ENCODE data around the gene SPATA46. TPM values are rescaled to one million over a fixed set of nuclear protein-coding genes. Genes with fewer than 3 reads are reported as not detected.
A peak's percentile ranks its signal among the peaks of the same experiment; 100 is the strongest.
"Not testable (repeated sequence)": the region's sequence is repeated elsewhere in the genome, so short reads cannot be mapped to it uniquely, and the experiment has no call there.

Gene SPATA46
- total RNA-seq, 1 experiment from 2014 or later: not detected

DNA sequence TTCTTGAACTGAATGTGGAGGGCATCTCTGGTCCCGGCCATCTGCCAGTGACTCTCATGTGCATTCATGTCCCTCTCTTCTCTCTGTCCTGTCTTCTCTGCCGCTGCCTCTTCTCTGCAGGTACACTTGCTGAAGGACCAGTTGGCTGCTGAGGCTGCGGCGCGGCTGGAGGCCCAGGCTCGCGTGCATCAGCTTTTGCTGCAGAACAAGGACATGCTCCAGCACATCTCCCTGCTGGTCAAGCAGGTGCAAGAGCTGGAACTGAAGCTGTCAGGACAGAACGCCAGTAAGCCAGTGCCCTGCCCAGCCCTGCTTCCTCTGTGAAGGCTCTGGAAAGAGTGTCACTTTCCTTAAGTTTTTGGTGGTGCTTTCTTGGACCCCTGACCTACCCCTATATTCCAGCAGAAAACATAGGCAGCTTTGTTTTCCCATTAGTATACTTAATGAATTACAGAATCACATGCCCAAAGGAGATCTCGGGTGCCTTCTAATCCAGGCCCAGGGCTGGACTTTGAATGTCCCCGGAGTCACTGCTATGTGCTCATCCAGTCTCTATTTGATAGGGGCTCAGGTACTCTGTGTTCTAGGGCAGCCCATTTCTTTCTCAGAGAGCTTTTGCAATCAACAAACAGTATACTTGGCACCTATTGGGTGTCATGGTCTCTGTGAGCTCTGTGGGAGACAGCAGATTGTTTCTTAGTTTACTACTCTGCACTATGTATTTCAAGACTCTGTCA lies 11.2 kb downstream of the SPATA46 start:
- no peaks in the 10 kb centered on the region for H3K36me3 ChIP-seq
- no peaks in the 10 kb centered on the region for H3K9me3 ChIP-seq (replicated peaks)
- peaks cover 12% of the 10 kb centered on the region for H3K4me1 ChIP-seq (replicated peaks)
- no peaks in the 10 kb centered on the region; the same call in 1 of the 2 replicates for H3K27me3 ChIP-seq (replicated peaks)
- DNase-seq (ENCODE audit: low read depth in 1 of 2, low spot score in 2 of 2): no peak
- H3K27ac ChIP-seq: no peak overlapping the region
- H3K4me3 ChIP-seq: no peak overlapping the region

DNA sequence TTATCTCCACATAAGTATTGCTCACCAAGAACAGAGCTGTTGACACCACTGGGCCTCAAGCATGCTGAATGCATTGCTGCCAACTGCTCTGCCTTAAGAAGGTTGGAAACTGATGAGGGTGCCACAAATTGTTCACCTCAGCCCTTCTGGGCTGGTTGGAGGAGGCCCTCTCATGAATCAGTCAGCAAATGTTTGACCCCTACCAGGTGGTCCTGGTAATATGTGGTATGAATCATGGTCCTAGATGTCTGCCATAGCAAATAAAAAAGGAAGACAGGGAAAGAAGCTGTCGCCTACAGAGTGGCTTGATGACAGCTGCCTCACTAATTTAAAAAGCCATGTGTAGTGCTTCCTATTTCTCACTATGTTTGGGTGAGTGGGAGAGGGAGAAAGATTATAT lies 12.2 kb downstream of the SPATA46 start:
- no peaks in the 10 kb centered on the region for H3K9me3 ChIP-seq (replicated peaks)

DNA sequence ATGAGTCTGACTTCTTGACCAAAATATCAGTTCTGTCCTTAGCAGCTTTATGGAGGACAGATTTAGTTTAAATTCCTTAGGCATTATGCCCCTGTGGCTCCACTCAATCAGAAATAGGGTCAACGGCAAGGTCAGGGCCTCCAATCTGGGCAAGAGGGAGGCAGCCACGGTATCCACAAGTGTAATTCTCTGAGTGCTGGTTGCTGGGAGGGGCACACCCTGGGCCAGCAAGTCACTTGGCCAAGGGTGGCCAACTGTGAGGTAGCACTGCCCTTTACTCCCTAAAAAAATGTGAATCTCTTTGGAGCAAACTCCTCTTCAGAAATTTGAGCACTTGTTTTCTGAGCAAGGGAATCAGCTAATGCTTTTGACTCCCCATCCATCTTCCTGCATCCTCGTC lies 12.8 kb downstream of the SPATA46 start:
- DNase-seq (ENCODE audit: low read depth in 1 of 2, low spot score in 2 of 2): no peak
- H3K9me3 ChIP-seq (replicated peaks): no peaks in the 10 kb centered on the region
- no peaks in the 10 kb centered on the region; the same call in 1 of the 2 replicates for H3K27me3 ChIP-seq (replicated peaks)
- H3K4me1 ChIP-seq (replicated peaks): peaks cover 12% of the 10 kb centered on the region
- no peak overlapping the region for H3K4me3 ChIP-seq
- no peaks in the 10 kb centered on the region for H3K36me3 ChIP-seq
- no peak overlapping the region for H3K27ac ChIP-seq

More for the DNA sequence above, 12.2 kb downstream of the SPATA46 start:
- Histone ChIP-seq H3K27ac (no peak overlapping the region), H3K4me1 (replicated peaks) (peaks cover 12% of the 10 kb centered on the region), H3K36me3 (no peaks in the 10 kb centered on the region), H3K27me3 (replicated peaks) (no peaks in the 10 kb centered on the region; the same call in 1 of the 2 replicates), H3K4me3 (no peak overlapping the region)
- peak in 1 of 2 experiments; percentile 25 for DNase-seq (ENCODE audit: low read depth in 1 of 2, low spot score in 2 of 2)

DNA sequence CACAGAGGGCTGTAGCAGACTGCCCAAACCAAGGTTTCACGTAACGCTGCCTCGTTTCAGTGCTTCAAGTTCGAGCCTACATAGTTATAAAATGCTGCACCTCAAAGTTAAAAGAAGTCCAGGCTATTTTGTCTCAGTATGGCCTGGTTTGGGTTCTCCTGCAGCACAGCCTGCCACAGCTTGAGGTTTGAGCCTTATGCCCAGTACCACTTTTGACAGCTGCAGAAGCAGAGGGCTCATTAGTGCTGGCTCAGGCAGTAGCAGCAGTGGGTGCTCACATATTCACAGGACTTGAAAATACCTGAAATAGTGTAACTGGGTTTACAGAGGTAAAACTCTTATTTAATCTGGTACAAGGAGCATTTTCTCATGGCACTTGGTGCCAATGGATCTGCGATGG lies 15.3 kb downstream of the SPATA46 start:
- no peaks in the 10 kb centered on the region for H3K9me3 ChIP-seq (replicated peaks)
- no peaks in the 10 kb centered on the region for H3K27me3 ChIP-seq (replicated peaks)
- H3K36me3 ChIP-seq: no peaks in the 10 kb centered on the region
- H3K4me3 ChIP-seq: no peak overlapping the region
- no peak overlapping the region for H3K27ac ChIP-seq
- peaks cover 12% of the 10 kb centered on the region for H3K4me1 ChIP-seq (replicated peaks)
- DNase-seq (ENCODE audit: low read depth in 1 of 2, low spot score in 2 of 2): no peak

DNA sequence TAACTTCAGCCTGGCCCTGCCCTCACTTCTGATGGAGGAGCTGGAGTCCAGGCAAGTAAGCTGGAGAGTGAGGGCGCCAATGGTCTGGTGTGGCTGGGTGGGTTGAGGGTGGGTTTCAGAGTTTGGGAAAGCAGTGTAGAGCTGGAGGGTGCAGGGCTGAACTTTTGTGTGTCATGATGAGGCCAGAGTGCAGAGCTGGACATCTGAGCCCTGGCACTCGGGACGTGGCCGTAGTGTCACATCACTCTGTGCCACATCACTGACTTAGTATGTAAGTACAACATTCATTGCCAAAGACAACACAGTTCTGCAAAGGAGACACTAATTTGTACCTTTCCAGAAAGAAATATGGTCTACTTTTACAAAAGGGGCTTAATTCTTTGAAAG lies 15.8 kb downstream of the SPATA46 start:
- no peak overlapping the region for H3K27ac ChIP-seq
- peaks cover 12% of the 10 kb centered on the region for H3K4me1 ChIP-seq (replicated peaks)
- no peaks in the 10 kb centered on the region for H3K9me3 ChIP-seq (replicated peaks)
- no peaks in the 10 kb centered on the region for H3K36me3 ChIP-seq
- H3K27me3 ChIP-seq (replicated peaks): no peaks in the 10 kb centered on the region
- H3K4me3 ChIP-seq: no peak overlapping the region
- no peak for DNase-seq (ENCODE audit: low read depth in 1 of 2, low spot score in 2 of 2)

DNA sequence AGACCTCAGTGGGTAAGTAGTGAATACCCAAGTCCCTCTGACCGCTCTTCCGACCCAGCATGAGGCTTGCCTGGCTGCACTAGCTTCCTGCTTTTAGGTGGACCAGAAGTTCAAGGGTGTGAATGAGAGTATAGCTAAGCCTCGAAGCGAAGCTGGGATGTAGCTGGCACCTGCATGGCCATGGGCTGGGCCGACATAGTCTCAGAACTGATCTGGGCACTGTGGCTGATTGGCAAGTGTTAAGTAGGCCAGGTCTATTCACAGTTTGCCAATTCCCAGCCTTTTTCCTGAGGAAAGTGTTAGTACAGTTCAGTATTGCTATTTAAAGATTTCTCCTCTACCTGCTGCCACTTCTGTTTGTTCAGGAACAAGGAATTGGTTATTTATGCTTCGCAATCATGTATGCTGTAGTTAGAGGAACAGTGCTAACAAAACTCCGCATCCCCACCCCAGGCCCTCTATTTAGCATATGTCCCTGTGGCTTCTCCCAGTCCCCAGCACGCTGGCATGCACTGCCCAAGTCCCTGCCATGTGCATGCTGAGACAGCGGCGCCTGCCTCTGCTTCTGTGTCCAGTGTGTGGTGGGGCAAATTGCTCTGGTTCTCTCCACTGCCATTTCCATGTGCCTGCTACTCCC lies 16.3 kb downstream of the SPATA46 start:
- no peak overlapping the region for H3K27ac ChIP-seq
- no peak overlapping the region for H3K4me3 ChIP-seq
- peaks cover 12% of the 10 kb centered on the region for H3K4me1 ChIP-seq (replicated peaks)
- no peak for DNase-seq (ENCODE audit: low read depth in 1 of 2, low spot score in 2 of 2)
- no peaks in the 10 kb centered on the region for H3K9me3 ChIP-seq (replicated peaks)
- no peaks in the 10 kb centered on the region for H3K36me3 ChIP-seq
- no peaks in the 10 kb centered on the region for H3K27me3 ChIP-seq (replicated peaks)

DNA sequence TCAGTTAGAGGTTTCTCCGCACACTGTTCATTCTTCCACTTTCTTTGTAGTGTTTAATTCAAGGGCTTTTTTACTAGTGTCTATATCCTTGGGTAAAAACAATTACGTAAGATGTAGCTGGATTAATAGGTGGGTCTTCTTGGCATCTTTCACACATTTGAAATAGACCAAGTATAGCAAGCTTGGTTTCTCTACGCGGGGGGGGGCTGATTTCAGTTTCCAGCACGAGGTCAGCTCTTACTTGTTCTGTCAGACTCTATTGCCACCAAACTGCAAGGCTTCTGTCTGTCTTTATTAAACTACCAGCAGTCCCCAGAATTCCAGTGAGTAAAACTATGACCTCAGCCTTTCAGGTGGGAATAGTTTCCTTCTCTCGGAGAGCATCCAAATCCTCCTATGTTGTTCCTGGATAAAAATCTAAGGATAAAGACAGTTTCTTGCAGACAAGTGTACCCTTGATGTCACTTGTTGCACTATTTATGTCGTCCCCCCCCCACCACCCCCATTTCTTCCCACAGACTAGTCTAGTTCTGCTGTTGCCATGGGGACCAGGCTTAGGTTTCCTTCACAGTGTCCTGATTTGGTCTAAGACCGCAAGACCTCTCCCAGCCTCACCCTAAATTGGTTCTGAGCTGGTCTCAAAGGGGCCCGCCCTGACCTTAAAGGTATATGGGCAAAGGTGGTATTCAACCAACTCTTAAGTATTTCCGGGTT lies 17.0 kb downstream of the SPATA46 start:
- no peaks in the 10 kb centered on the region for H3K27me3 ChIP-seq (replicated peaks)
- no peak for DNase-seq (ENCODE audit: low read depth in 1 of 2, low spot score in 2 of 2)
- no peak overlapping the region for H3K27ac ChIP-seq
- H3K36me3 ChIP-seq: no peaks in the 10 kb centered on the region
- no peak overlapping the region for H3K4me3 ChIP-seq
- H3K4me1 ChIP-seq (replicated peaks): peaks cover 6% of the 10 kb centered on the region
- H3K9me3 ChIP-seq (replicated peaks): no peaks in the 10 kb centered on the region

DNA sequence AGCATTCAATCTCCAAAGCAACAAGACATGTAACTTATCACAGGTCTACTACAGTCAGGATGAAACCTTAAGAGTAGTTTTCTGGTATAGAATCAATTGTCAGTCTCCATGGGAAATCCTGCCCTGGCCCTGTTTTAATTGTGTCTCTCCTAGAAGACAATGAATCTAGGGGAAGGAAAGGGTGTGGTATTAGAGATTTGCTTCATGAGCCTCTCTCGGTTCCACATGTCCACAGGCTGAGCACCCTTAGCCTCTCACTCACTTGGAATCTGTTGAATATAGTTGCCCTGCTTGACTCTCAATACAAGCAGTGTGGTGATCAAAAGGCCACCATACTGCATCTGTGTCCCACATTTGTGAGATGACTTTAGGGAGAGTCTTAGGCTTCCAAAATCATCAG lies 17.7 kb downstream of the SPATA46 start:
- Histone ChIP-seq H3K4me3 (no peak overlapping the region), H3K9me3 (replicated peaks) (no peaks in the 10 kb centered on the region), H3K4me1 (replicated peaks) (no peaks in the 10 kb centered on the region; the same call in 1 of the 2 replicates), H3K27me3 (replicated peaks) (no peaks in the 10 kb centered on the region), H3K36me3 (no peaks in the 10 kb centered on the region), H3K27ac (no peak overlapping the region)
- no peak for DNase-seq (ENCODE audit: low read depth in 1 of 2, low spot score in 2 of 2)

DNA sequence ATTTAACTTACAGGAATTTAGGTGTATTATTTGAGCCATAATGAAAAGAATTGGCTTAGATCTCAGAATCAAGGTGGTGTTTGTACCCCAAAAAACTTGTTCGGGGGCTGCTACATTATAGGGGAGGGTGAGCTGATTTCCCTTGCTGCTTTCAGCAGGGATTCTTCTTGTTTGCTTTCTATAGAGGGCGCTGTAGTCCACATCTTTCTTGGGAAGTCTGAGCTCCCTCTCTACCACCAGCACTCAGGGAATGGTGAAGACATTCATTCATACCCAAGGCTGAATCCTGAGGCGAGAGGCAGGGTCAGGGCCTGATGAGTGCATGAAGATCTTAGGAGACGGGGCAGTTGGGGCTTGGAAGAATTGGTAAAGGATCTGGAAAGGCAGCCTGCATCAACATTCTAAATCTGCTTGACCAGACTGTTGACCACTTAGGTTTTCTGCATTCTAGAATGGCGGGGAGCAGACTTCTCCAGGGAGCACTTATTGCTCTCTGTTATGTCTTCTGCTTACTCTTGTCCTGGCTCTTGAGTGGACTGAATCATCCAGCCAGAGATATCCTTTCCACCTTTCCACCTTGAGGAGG lies 18.9 kb downstream of the SPATA46 start:
- Histone ChIP-seq H3K27ac (no peak overlapping the region), H3K4me3 (no peak overlapping the region), H3K36me3 (no peaks in the 10 kb centered on the region), H3K9me3 (replicated peaks) (no peaks in the 10 kb centered on the region), H3K4me1 (replicated peaks) (no peaks in the 10 kb centered on the region), H3K27me3 (replicated peaks) (no peaks in the 10 kb centered on the region)
- no peak for DNase-seq (ENCODE audit: low read depth in 1 of 2, low spot score in 2 of 2)

DNA sequence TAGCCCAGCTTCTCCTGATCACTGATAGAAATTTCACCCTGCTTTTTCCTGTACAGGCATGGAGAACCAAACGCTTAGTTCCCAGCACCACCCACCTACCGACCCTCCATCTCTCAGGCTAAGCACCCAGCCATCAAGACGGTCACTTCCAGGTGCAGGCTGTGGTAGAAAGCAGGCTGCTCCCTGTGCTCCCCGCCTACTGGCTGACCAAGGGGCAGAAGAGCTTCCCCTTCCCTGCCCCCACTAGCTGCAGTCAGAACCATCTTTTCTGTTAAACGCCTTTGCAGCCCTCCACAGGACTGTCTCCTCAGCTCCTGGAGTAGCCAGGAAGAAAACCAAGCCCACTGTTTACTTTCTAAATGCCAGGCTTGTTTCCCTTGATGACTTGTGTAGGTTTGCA lies 23.0 kb downstream of the SPATA46 start:
- H3K4me3 ChIP-seq: no peak overlapping the region
- H3K27me3 ChIP-seq (replicated peaks): no peaks in the 10 kb centered on the region
- no peaks in the 10 kb centered on the region for H3K36me3 ChIP-seq
- no peak for DNase-seq (ENCODE audit: low read depth in 1 of 2, low spot score in 2 of 2)
- H3K9me3 ChIP-seq (replicated peaks): no peaks in the 10 kb centered on the region
- H3K27ac ChIP-seq: no peak overlapping the region
- peaks cover 28% of the 10 kb centered on the region for H3K4me1 ChIP-seq (replicated peaks)

DNA sequence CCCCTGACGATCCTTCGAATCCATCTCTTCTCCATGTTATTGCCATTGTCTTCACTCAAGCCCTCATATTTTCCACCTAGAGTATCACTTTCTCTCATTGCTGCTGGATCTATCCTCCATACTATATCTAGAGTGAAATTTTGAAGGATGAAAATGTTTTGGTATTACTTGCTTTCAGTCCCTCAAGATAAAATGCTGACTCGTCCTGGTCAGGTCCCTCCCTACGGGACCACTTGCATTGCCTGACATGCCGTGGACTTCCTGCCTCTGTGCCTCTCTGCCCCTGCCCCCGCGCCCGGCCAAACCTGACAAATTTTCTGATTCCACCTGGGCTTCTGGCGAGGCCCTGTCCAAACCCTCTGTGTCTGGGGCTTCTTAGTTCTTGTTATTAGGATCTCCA lies 23.6 kb downstream of the SPATA46 start:
- H3K9me3 ChIP-seq (replicated peaks): no peaks in the 10 kb centered on the region
- no peak overlapping the region for H3K4me3 ChIP-seq
- H3K36me3 ChIP-seq: no peaks in the 10 kb centered on the region
- H3K27me3 ChIP-seq (replicated peaks): no peaks in the 10 kb centered on the region
- H3K4me1 ChIP-seq (replicated peaks): peaks cover 28% of the 10 kb centered on the region
- H3K27ac ChIP-seq: no peak overlapping the region
- no peak for DNase-seq (ENCODE audit: low read depth in 1 of 2, low spot score in 2 of 2)

DNA sequence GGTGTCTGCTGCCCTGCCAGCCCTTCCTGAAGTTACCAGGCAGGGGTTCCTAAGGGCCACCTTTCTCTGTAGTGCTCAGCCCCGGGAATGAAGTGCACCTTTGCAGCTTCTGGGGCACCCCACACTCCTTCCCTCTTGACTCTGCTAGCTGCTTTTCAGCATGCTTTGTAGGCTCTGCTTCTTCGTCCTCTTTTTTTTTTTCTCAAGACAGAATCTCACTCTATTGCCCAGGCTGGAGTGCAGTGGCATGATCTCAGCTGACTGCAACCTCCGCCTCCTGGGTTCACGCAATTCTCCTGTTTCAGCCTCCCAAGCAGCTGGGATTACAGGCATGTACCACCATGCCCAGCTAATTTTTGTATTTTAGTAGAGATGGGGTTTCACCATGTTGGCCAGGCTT lies 24.8 kb downstream of the SPATA46 start:
- H3K4me1 ChIP-seq (replicated peaks): peaks cover 36% of the 10 kb centered on the region
- H3K27ac ChIP-seq; H3K27me3 ChIP-seq (replicated peaks); H3K9me3 ChIP-seq (replicated peaks); DNase-seq (ENCODE audit: low read depth in 1 of 2, low spot score in 2 of 2); H3K4me3 ChIP-seq; H3K36me3 ChIP-seq: not testable (repeated sequence)

DNA sequence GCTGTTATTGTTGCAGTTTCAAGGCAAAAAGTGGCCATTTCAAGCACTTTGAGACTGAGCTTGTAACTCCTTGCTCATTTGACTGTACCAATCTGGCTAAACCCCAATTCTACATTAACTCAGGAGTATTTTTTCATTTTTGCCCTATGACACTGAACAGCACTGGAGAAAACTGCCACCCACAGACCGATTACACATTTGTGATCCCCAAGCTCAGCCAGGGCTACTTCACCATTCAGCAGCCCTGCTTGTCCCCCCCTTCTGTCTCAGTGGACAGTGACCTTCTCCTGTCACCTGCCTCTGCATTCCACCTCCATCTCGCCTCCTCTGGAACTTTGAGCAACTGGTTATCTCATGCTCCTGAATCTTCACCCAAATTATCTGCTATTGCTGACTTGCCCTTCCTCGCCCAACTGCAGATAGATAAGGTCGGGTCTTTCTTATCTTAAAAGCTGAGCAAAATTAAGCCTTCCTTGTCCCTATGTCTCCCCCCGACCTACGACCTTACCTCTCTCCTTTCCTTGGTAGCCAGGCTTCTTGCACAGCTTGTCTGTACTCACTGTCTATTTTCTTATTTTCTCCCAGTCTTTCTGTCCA lies 25.3 kb downstream of the SPATA46 start:
- H3K4me1 ChIP-seq (replicated peaks): peaks cover 36% of the 10 kb centered on the region
- no peaks in the 10 kb centered on the region for H3K27me3 ChIP-seq (replicated peaks)
- no peak overlapping the region for H3K27ac ChIP-seq
- H3K4me3 ChIP-seq: no peak overlapping the region
- no peak for DNase-seq (ENCODE audit: low read depth in 1 of 2, low spot score in 2 of 2)
- no peaks in the 10 kb centered on the region for H3K9me3 ChIP-seq (replicated peaks)
- no peaks in the 10 kb centered on the region for H3K36me3 ChIP-seq
